Measurements from ENCODE around the gene TPM3. TPM values are rescaled to one million over a fixed set of nuclear protein-coding genes. Genes with fewer than 3 reads are reported as not detected.
A peak's percentile ranks its signal among the peaks of the same experiment; 100 is the strongest.
"Not testable (repeated sequence)": the region's sequence is repeated elsewhere in the genome, so short reads cannot be mapped to it uniquely, and the experiment has no call there.

TPM3 gene
- polyA plus RNA-seq, 2 of the 4 experiments (the other 2 are of a cell fraction), result 510 to 618 TPM

DNA sequence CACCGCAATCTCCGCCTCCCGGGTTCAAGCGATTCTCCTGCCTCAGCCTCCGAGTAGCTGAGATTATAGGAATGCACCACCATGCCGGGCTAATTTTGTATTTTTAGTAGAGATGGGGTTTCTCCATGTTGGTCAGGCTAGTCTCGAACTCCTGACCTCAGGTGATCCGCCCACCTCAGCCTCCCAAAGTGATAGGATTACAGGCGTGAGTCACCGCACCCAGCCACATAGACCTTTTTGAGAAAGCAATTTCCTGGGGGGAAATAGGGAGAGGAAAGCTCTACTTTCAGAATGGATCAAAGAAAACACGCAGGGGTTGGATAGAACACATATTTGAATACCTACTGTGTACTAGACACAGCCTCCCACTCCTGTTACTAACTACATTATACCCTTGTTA lies 13.9 kb upstream of the TPM3 start:
- H3K4me1 ChIP-seq; H3K9me3 ChIP-seq; H3K4me3 ChIP-seq; H3K27ac ChIP-seq; ATAC-seq; H3K4me2 ChIP-seq; DNase-seq (ENCODE audit: low read depth in 1 of 2, low spot score in 1 of 2); FAIRE-seq: not testable (repeated sequence)
- POLR2A ChIA-PET, result interaction anchor here (1.5 kb wide), 1 partner anchor 14 kb away, joined by 4 read pairs; a partner anchor contains a TSS
- CTCF ChIA-PET, result interaction anchor here (0.7 kb wide), 1 partner anchor 129 kb away, joined by 3 read pairs; no protein-coding TSS in a partner anchor
- 94% methylated on average over 11 of the region's 11 CpGs for WGBS (ENCODE audit: missing lambda C conversion rate)

GRCh38 chr1:154199563-154199879 lies 7.6 kb upstream of the TPM3 start:
- no peak for FAIRE-seq
- no peaks in the 10 kb centered on the region for H3K9me3 ChIP-seq
- no peak overlapping the region for H3K27ac ChIP-seq
- DNase-seq (ENCODE audit: low read depth in 1 of 2, low spot score in 1 of 2), result no peak
- no peak overlapping the region for H3K4me3 ChIP-seq
- H3K4me2 ChIP-seq, result peak overlapping the region; percentile 66
- peaks cover 8% of the 10 kb centered on the region; the same call in 2 of the 3 replicates for H3K4me1 ChIP-seq
- peak; percentile 73 to 80 for ATAC-seq
- 83% methylated on average over 3 of the region's 3 CpGs for WGBS (ENCODE audit: missing lambda C conversion rate)
- ChIA-PET CTCF (interaction anchor here (0.6 to 4.5 kb wide), 31 partner anchors 8 to 274 kb away, joined by 3 to 39 read pairs (median 5); partner anchors contain the start of gene HAX1), POLR2A (no interaction called here)
- TF ChIP-seq RFX5 (IDR thresholded peaks at IDR 0.05) (no peak), RARB (CRISPR knock-in tag; IDR thresholded peaks at IDR 0.05) (no peak), CHD2 (IDR thresholded peaks at IDR 0.05; ENCODE audit: low read length, partially characterized antibody) (no peak), ZNF302 (CRISPR knock-in tag; IDR thresholded peaks at IDR 0.05) (no peak), PHF8 (IDR thresholded peaks at IDR 0.05; ENCODE audit: borderline replicate concordance, low read depth) (no peak)

DNA sequence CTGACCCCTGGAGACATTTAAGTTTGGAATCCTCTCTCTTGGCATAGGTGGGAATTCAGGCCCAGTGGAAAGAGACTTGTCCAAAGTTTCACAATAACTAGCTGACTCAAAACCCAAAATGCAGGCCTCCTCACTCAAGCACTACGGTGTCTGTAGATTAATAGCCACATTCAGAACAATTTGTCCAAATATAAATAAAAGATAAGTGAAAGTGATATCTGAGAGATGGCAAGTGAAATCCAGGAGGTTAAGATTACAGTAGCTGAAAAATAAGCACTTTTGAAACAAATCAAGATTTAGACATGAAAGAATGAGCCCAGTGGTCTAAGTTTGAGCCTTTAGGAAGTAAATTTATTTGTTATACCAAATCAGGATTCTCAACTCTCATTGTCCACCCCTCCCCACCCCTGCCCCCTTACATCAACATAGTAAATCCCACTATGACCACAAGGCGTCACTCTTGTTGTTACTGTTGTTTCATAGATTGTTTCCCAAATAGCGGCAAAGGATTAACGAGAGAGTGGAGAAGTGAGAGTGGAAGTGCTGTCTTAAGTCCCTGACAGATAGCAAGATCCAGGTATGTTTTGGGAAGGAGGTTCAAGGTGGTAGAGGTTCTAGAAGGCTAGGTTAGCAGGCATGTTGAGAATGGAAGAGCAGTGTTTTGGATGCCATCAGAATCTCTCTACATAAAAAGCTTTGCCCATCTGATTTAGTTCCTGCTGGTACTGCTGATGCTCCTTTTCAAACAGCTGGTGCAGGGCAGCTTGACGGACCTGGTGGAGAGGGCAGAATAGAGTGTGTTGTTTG lies 7.1 kb upstream of the TPM3 start:
- Histone ChIP-seq H3K9me3 (no peaks in the 10 kb centered on the region), H3K4me1 (peaks cover 8% of the 10 kb centered on the region; the same call in 2 of the 3 replicates), H3K4me2 (peak overlapping the region; percentile 66), H3K27ac (no peak overlapping the region), H3K4me3 (no peak overlapping the region)
- DNase-seq (ENCODE audit: low read depth in 1 of 2, low spot score in 1 of 2) (peak; percentile 73 to 82), FAIRE-seq (no peak), ATAC-seq (peak; percentile 84 to 85)
- ChIA-PET CTCF (interaction anchor here (0.6 to 4.5 kb wide), 36 partner anchors 9 to 274 kb away, joined by 3 to 39 read pairs (median 4); partner anchors contain the start of gene HAX1), POLR2A (no interaction called here)
- WGBS (ENCODE audit: missing lambda C conversion rate), result 6% methylated on average over 5 of the region's 5 CpGs
- TF ChIP-seq ESRRA (IDR thresholded peaks at IDR 0.05; ENCODE audit: borderline replicate concordance, low read length) (no peak), POLR2AphosphoS2 (conservative IDR thresholded peaks at IDR 0.05; ENCODE audit: low read length) (no peak), FOSB (CRISPR knock-in tag; IDR thresholded peaks at IDR 0.05) (no peak), HEYL (CRISPR knock-in tag; IDR thresholded peaks at IDR 0.05) (no peak), HOXB13 (CRISPR knock-in tag; IDR thresholded peaks at IDR 0.05; ENCODE audit: low read depth) (no peak), RNF2 (IDR thresholded peaks at IDR 0.05; ENCODE audit: borderline replicate concordance, low read depth) (no peak), MAFK (IDR thresholded peaks at IDR 0.05; ENCODE audit: partially characterized antibody) (no peak), SMC3 (IDR thresholded peaks at IDR 0.05) (peak; percentile 72), CTCF (IDR thresholded peaks at IDR 0.05) (peak; percentile 70), HDAC2 (IDR thresholded peaks at IDR 0.05) (no peak), RAD21 (conservative IDR thresholded peaks at IDR 0.05 in 1 of 2, IDR thresholded peaks at IDR 0.05 in 1 of 2) (peak; percentile 63 to 71), SREBF2 (IDR thresholded peaks at IDR 0.05) (no peak), RCOR1 (IDR thresholded peaks at IDR 0.05; ENCODE audit: low read depth, low read length) (no peak), RARB (CRISPR knock-in tag; IDR thresholded peaks at IDR 0.05) (no peak), MAZ (IDR thresholded peaks at IDR 0.05; ENCODE audit: borderline replicate concordance, low read depth, low read length) (no peak)
- TF ChIP-seq, protein P1, sequence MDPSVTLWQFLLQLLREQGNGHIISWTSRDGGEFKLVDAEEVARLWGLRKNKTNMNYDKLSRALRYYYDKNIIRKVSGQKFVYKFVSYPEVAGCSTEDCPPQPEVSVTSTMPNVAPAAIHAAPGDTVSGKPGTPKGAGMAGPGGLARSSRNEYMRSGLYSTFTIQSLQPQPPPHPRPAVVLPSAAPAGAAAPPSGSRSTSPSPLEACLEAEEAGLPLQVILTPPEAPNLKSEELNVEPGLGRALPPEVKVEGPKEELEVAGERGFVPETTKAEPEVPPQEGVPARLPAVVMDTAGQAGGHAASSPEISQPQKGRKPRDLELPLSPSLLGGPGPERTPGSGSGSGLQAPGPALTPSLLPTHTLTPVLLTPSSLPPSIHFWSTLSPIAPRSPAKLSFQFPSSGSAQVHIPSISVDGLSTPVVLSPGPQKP (IDR thresholded peaks at IDR 0.05; ENCODE audit: low read depth, low read length), result no peak
